Stimulated activated CD8-positive, alpha-beta memory T cell treated with anti-CD3 and anti-CD28 coated beads, Interleukin-7, amount 100 ng/mL, for 1 hour (primary cell): ENCODE data around the gene TSPAN7.

ENCODE experiments used
- DNase-seq, 2 donors: peaks; one replicate each; pipeline ENCODE4 v3.0.0-alpha.2; 2020; ENCODE audit warnings: low read depth in 2 of 2

The TSPAN7 gene

DNA sequence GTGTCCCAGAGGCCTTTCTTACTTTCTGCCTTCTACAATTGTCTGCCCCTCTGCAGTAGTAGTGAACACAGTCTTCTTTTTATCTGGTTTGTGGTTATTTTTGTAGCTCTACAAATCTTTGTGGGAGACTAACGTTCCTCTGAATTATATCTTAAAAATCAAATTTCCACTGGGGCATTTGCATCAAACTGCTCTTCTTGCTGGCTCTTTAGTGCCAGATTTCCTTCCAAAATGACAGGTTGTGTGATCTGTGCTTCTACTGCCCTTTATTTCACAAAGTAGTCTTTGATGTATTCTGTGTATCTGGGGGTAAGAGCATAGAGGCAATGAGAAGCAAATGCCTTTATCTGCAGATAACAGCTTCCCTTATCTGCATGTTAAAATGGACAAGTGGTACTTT, 34.5 kb downstream of the TSPAN7 start:
- DNase-seq = no peak

DNA sequence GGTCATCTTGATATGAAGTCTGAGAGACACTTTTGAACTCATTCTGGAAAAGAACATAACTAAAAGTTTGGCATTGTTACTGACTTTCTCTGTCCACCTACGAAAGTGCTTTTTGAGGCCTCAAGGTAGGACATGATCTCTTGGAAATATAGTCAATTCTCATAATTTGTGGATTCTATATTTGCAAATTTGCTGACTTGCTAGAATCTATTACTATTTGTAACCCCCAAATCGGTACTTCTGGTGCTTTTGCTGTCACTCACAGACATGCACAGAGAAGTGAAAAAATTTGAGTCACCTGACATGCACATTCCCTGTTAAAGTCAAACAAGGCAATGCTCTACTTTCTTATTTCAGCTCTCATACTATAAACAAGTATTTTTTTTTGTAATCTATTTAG, 35.6 kb downstream of the TSPAN7 start:
- DNase-seq = no peak

DNA sequence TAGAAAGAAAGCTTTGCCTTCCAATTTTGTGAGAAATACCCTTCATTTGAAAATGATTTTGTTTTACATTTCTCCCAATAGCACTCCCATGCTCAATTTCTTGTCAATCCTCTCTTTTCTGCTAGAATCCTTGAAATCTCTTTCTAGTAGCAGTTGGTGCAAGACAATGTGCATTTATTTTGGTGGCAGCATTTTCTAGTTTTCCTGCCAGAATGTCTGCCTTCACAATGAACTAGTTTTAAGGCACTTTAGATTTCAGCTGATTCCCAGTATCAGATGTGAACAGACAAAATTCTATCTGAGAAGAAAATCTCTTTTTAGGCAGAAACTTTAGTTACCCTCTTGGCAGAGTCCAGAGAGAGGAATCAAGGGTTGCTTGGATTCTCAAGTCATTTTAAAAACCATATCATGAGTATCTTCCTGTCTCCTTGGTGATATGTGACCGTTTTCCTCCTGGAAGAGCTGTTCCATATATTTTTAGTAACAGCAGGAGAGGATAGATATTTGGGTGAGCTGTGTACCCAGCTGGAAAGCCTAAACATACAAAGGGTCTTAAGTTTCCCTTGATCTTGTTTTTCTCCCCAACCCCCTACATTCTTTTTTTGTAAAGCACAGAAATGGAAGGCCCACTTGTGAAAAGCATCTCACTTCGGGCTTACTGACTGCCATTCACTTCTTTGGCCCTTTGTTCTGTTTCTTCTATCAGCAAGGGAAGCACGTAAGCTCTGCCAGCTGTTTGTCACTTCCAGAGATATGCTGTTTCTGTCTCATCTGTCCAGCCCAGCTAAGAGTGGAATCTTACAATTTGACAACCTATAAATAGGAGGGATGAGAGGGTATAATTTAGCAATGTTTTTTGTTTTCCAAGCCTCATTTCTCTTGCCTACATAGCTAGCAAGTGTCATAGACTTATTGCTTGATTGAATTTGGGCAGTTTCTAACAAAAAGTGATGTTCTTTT, 38.7 kb downstream of the TSPAN7 start:
- no peak for DNase-seq

DNA sequence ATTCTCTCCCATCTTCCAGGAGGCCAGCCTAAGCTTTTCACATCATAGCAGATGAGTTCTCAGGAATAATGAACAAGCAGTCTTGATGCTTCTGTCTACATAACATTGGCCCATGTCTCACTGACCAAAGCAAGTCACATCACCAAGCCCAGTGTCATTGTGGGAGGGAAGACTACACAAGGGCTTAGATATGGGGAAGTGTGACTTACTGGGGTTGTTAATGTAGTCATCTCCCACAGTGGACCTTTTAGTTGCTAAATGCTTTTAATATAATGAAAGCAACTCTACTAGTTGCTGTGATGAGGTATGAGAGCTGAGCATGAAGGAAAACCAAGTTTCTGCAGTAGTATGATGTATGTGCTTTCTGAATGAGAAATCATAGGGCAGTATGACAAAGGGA, 40.5 kb downstream of the TSPAN7 start:
- no peak for DNase-seq

DNA sequence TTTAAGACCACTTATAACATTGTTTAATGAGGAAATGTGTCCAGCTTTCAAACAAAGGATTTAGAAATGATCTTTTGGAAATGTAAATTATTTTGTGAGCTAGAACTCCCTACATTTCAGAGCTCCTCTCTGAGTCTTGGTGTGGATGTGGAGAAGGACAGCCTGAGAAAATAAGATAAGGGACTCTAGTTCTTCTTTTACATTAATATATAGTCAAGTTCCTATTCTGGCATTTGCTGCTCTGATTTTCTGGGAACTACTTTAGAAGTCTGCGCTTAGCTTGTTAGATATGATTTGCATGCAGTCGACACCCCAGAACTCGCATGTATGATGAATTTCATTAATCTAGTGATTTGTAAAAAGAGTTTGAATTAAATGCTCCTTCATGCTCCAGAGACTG, 45.5 kb downstream of the TSPAN7 start:
- no peak for DNase-seq

- no peak for DNase-seq
These were observed 46.6 kb downstream of the TSPAN7 start for GRCh38 chrX:38607976-38608375.

- DNase-seq = no peak
These were observed 49.5 kb downstream of the TSPAN7 start for GRCh38 chrX:38610849-38611248.

DNA sequence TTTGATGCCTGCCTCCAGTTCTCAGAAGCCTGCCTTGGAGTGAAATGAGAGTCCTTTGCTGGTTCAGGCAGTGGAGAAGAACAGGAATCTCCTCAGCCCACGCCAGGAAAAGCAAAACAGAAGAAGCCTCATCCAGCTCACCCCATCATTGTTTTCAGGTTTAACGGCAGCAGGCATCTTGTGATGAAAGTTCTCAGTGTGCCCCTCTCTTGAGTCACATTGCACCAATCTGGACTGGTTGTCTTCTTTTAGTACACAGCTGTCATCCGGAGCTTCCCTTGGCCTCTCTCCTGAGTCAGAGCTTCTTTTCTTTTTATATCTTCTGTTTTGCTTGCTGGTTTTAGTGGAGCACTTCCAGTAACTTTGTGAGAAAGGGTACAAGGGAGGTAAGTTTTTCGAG, 50.9 kb downstream of the TSPAN7 start:
- DNase-seq = no peak

GRCh38 chrX:38614485-38614884, 53.1 kb downstream of the TSPAN7 start:
- DNase-seq = no peak

DNA sequence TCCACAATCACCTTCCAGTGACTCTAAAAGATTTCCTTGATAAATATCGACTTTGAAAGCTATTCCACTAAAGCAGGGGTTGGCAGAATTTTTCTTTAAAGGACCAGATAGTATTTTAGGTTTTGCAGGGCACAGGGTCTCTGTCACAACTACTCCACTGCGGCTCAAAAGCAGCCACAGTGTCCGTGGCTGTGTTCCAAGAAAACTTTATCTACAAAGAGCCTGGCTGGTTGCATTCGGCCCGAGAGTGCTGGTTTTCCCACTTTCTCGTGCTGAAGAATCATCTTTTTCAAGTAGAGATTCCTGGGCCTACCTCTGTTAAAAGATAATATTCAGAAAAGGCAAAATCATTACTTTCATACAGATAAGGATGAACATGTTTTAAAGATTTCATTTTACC, 55.6 kb downstream of the TSPAN7 start:
- DNase-seq = no peak

DNA sequence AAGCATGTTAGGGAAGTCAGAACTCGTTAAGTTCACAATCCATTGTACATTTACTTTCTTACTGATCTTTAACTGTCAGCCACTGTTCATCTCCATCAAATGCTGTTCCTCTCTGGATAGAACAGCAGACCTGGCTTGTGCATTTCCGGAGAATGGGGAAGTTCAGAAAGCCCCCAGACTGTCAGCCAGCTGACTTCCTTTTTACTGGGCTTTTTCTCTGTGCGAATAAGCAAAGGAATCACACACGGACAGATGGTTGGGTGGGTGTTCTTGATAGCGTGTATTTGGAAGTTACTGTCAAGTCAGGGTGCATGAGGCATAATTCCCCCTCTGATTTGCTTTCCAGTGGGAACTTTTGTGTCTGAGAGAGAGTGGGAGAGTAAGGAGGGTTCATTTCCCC, 56.8 kb downstream of the TSPAN7 start:
- no peak for DNase-seq

DNA sequence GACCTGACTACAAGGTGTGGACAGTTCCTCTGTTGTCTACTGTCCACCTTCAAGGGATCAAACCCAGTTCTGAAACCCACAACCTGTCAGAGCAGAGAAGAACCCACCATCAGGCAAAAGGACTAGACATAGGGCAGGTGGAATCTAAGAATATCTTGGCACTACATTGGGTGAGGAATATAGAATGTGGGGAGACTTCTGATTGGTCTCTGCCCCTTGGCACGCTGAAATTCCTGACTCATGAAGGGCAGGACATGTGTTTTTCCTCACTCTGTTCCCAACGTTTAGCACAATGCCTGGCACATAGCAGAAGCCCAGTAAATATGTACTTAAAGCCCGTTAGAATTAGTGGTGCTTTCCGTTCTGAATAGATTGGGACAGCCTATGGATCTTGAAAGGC, 59.3 kb downstream of the TSPAN7 start:
- DNase-seq = no peak

GRCh38 chrX:38626296-38626695, 65.0 kb downstream of the TSPAN7 start:
- DNase-seq = no peak

DNA sequence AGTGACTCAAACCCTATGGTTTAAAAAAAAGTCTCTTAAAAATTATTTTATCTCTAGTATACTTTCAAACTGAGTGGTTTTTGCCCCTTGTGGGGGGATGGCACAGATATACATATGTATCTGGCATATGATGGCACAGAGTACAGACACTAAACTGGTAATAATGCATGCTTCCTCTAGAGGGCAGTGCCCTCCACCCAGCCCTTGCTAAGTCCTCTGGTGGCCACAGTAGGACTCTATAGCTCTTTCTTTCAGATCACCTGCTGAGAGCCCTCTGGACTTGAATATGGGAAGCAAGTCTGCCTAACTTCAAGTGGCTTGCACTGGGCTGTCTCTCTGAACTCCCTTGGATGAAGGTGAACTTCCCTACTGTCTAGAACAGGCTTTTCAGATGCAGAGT, 66.3 kb downstream of the TSPAN7 start:
- DNase-seq = no peak

- no peak for DNase-seq
These were observed 67.2 kb downstream of the TSPAN7 start for GRCh38 chrX:38628587-38628986.

DNA sequence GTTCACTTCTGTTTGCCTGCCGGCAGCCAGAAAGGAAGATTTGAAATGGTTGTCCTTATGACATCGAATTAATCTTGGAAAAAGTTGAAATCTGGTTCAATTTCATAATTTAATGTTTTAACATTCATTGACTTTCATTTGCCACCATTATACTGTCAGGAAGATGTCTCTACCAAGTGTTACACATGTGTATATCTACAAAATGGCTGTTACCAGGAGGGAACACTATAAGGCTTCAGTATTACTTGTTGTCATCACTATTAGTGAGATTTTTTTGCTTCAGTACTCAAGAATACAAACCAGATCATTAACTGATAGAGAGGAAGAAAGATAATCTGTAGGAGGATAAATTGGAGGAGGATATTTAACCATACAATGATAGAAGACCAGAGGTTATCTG, 71.2 kb downstream of the TSPAN7 start:
- no peak for DNase-seq

- DNase-seq = no peak
These were observed 73.3 kb downstream of the TSPAN7 start for GRCh38 chrX:38634665-38635064.

DNA sequence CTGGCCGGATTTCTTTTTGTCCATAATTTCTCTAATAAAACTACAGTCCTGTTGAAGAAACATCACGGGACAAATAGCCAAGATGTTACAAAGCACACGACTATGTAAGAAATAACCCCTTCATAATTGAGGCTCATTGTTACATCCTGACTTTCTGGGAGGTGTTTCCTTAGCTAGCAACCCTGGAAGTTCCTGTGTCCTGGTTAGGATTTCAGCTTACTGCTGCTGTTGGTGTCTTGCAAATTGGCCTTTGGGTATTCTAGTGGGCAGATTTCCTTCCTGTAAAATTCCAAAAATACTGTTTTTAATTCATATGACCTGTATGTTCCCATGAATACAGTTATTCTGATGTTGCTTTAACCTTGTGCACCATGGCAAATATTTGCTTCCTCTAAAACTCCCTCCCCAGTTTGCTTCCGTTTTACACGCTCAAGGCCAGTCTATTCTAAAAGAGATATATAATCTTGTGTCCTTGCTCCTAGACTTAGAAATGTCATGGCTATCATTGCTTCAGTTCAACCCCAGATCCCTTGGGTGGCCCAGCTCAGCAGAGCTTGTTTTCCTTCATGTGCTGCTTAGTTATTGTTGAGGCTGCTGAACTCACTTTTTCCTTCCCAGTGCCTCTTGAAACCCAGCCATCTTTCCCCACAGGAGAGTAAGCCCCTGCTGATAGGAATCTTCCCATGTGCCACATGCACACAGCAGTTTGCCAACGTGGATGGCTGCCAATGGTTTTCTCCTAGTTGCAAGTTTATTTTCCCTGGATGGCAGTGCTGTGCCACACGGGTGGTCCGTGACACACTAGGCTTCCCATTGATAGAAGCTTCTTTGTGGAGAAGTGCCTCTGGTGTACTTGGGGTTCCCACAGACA, 75.8 kb downstream of the TSPAN7 start:
- no peak for DNase-seq

DNA sequence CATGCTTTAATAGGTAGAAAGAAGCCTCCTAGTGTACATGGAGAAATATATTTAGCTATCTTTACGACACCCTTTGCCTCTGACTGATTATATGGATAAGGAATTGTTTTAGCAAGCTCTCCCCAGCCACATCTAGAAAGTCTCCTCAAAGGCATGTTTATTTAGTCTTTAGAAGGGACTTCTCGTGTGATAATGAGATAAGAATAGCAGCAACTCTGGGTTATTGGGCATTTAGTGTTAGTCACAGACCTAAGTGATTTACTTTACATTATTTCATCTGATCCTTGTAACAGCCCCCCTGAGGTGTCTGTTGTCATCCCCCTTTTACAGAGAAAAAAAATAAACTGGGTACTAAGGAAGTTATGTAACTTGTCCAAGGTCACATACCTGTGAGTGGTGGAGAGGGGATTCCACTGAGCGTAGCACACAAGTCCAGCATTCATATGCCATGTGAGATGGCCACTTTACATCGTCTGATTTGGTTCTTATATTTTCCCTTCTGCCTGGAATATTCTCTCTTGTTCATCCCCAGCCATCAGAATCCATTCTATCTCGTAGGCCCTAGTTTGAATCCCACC, 77.7 kb downstream of the TSPAN7 start:
- no peak for DNase-seq

- DNase-seq = no peak
These were observed 78.4 kb downstream of the TSPAN7 start for GRCh38 chrX:38639730-38640129.

DNA sequence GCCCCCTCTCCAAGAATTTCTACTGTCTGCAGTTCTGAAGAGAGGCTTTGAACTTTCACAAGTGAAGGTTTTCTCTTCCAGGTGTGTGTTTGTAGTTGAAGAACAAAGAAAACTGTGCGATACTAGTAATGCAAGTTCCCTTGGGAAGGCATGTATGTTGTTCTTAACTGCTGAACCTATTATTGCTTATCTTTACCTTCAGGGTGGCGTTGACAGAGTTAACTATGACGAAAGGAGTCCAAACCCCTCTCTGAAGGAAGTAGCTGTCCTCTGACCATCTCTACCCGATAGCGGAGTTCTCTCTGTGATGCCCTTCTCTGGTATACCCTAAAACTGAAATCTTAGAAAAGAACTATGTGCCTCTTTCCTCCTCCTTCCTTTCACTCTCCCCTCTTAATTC, 79.9 kb downstream of the TSPAN7 start:
- DNase-seq = no peak

- DNase-seq = no peak
These were observed 82.6 kb downstream of the TSPAN7 start for GRCh38 chrX:38643903-38644302.
